Stimulated activated CD4-positive, alpha-beta T cell treated with anti-CD3 and anti-CD28 coated beads, Interleukin-15, amount 100 ng/mL, for 24 hours (primary cell): Measurements from ENCODE around the gene TAT.
"Not testable (repeated sequence)": the region's sequence is repeated elsewhere in the genome, so short reads cannot be mapped to it uniquely, and the experiment has no call there.

Experiments
- DNase-seq: peaks from one replicate; pipeline ENCODE4 v3.0.0-alpha.2; 2020

Gene TAT

DNA sequence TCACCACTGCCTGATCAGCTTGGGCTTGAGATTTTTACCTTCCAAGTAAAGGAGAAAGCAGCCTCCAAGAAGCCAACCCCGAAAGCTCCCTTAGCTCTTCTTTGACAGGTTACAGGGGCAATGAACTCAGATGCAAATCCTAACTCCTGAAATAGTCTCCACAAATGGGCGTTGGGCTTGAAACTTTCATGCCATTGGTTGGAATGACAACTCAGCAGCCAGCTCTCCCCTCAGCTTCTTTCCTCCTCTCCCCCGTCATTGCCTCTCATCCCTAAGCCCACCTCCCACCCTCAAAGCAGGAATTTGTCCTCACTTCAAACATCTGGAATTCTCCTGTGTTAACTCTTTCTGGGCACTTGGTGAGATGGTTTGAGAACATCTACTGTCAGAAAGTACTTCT, at the start of gene TAT:
TAT (minus strand) TSS at position 122 of the 400 bp plus-strand sequence. CDS start 677 bp downstream, outside the sequence.
- no peak for DNase-seq

DNA sequence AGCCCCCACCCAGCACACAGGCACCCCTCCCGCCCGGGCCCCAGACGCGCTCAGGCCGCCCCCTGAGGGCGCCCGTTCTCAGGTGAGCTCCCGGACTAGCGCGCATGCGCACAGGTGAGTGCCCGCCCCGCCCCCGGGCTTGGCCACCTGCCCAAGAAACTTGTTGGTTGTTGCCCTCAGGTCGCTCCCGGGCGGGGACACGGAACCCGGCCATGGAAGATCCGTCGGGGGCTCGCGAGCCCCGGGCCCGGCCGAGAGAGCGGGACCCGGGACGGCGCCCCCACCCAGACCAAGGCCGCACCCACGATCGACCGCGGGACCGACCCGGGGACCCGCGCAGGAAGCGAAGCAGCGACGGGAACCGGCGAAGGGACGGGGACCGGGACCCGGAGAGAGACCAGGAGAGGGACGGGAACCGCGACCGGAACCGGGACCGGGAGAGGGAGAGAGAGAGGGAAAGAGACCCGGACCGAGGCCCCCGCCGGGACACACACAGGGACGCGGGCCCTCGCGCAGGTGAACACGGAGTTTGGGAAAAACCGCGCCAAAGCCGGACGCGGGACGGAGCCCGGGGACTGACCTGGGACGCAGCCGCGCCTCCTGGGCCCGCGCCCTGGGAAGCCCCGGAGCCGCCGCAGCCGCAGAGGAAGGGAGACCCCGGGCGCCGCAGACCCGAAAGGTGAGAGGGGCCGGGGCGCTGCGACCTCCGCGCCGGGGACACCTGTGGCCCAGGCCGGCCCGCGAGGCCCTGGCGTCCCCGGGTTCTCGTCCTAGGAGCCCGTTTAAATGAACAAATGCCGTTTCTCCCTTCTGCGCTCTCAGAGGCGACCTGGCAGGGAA, 49.3 kb upstream of the TAT start, which contains the start of gene MARVELD3:
MARVELD3 (plus strand) TSS at position 167 of the 840 bp plus-strand sequence; CDS start at position 213, 46 bp downstream.
- DNase-seq = peak; percentile 29

DNA sequence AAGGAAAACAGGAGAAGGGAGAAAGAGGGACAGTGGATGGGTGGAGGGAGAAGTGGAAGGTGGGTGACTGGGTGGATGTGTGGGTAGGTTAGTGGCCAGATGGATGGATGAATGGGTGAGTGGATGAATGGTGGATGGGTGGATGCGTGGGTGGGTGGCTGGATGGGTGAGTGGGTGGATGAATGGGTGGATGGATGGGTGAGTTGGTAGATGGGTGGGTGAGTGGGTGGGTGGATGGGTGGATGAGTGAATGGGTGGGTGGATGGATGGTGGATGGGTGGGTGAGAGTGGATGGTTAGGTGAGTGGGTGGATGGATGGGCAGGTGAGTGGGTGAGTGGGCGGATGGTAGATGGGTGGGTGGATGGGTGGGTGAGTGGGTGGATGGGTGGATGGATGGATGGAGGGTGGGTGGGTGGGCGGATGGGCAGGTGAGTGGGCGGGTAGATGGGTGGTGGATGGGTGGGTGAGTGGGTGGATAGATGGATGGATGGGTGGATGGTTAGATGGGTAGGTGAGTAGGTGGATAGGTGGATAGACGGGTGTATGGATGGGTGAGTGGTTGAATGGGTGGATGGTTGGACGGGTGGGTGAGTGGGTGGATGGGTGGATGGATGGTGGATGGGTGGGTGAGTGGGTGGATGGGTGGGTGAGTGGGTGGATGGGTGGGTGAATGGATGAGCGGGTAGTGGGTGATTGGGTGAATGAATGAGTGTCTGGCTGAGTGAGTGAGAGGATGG, 48.4 kb upstream of the TAT start:
- no peak for DNase-seq

DNA sequence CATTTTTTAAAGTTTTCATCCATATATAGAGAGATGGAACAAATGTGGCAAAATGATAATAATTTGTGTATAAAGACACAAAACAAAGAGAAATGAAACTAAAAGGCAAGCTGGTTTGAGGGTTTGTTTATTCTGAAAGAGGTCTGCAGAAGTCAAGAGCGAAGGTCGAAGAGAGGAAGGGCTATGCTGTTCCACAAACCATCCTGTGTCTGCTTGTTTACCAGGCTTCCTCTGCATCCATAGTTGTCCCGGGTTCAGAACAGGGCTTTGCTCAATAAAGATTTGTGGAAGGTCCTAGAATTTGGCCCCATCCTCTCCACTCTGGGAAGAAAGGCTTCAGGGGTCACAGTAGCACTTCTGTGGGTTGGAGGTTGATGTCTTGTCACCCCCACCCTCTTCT, 46.7 kb upstream of the TAT start:
- DNase-seq = no peak

DNA sequence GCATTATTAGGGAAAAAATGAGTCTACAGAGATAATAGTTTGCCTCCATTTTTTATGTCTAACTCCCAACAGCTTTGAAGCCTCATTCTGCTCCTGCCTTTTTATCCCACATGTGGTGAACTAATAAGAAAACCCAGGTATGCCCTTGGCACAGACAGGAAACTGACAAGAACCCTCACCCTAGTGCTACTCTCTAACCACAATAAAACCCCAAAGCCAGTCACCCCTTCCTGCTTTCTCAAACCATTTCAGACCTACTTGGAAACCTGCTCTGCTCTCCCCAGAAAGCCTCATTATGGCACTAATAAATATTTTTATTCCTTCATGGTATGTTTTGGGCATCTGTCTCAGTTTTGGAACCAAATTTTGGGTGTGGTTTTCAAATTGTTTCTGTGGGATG, 45.2 kb upstream of the TAT start:
- no peak for DNase-seq

DNA sequence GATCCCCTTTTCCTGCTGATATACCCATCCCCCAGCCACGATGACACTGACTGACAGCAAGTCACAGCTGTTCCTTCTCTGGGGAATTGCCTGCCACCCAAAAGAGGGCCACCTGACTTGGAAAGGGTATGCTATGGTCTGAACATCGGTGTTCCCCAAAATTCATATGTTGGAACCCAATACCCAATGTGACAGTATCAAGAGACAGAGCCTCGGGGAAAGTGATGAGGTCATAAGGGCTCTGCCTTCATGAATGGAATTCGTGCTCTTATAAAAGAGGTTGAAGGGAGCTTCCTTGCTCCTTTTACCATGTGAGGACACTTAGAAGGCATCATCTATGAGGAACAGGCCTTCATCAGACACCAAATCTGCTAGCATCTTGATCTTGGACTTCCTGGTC, 41.5 kb upstream of the TAT start:
- DNase-seq = no peak

DNA sequence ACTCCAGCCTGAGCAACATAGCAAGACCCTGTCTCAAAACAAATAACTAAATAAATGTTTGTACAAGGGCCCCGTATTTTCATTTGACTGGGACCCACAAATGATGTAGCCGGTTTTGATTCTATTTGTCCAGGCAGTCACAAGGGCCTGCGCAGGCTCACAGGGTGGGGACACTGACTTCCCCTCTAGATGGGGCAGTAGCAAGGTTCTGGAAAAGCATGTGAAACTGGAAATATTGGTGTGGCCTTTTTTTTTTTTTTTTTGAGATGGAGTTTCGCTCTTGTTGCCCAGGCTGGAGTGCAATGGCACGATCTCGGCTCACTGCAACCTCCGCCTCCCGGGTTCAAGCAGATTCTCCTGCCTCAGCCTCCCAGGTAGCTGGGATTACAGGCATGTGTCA, 38.1 kb upstream of the TAT start:
- not testable (repeated sequence) for DNase-seq

DNA sequence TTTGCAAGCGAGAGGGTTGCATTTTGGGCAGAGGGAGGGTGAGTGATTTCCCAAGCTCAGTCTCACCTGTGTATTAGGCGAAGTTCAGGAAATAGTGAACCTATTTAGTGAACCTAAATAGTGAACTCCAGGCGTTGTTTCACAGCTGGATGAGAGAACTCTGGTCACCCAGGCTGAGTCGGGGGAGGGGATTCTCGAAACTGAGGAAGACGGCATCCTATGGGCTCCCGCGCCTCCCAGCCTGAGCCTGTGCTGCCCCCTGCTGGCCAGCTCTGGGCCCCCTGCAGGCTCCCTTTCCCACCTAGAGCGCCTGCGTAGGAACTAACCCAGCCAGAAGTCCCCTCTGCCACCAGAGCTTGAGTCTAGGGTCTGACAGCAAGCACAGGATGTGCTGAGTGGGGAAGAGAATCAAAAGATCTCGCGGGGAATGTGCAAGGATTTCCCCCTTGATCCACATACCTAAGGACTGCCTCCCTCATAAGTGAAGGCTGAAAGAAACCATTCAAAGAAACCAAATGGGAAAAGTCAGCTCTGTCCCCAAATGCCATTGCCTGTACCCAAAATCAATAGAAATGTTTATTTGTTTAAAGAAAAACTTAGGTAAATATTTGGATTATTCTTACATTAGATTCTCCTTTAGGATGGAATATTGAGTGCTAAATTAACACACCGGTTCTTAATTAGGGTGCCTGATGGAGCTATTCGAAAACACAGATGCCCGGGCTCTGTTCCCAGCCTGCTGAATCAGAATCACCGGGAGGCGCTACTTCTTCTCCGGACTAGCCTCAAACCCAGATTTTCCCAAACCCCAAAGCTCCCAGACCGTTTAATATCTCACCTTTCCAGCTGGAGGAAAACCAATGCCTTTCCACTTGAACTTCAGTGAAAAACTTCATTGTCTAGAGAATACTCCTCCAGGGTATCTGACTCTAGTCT, 34.3 kb upstream of the TAT start:
- DNase-seq = peak; percentile 87

DNA sequence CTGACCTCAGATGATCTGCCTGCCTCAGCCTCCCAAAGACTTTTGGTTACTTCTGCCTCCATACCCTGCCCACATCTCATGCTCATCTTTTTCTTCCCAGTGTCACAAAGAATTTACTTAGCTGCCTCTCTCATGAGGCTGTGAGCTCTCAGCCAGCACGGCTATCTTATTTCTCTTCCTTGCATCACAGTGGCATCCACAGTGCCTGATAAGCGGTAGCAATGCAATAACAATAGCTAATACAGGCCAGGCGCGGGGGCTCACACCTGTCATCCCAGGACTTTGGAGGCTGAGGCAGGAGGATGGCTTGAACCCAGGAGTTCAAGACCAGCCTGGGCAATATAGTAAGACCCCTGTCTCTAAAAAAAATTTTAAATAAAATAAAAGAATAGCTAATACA, 33.6 kb upstream of the TAT start:
- no peak for DNase-seq

DNA sequence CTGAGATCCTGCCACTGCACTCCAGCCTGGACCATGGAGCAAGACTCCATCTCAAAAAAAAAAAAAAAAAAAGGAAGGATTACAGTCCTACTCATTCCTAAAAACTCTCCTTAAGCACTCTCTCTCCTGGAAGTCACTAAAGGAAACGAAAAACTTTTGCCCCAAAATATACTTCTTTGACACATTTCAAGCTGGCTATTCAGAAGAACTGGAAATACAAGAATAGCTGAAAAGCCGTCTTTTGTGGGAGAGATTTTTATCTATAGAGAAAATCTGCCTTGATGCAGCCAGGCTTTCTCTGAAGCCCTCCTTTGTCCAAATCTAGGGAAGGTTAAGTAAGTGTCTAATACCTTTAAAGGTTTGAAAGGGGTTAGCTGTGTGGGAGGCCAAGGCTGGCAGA, 32.2 kb upstream of the TAT start:
- no peak for DNase-seq

DNA sequence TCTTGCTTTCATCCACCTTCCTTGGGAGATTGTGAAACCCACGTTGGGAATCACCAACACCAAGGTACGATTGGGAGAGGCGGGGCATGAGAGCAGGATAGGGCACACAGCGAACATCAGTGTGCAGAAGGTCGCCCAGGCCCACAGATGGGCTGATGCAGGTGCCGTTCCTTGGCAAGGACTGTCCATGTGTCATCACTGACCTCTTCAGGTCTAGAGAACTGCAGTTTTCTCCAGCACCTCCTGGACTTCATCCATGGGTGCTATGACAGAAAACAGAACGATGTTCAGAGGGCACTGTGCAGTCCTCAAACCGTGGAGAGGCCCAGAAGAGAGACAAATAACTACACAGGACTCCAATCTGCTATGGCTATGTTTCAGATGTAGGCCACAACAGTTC, 23.9 kb upstream of the TAT start:
- no peak for DNase-seq

DNA sequence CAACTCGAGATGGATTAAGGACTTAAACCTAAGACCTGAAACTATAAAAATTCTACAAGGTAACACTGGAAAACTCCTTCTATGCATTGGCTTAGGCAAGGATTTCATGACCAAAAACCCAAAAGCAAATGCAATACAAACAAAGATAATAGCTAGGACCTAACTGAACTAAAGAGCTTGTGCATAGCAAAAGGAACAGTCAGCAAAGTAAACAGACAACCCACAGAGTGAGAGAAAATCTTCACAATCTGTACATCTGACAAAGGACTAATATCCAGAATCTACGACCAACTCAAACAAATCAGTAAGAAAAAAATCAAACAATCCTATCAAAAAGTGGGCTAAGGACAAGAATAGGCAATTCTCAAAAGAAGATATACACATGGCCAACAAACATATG, 21.5 kb upstream of the TAT start:
- DNase-seq = not testable (repeated sequence)

DNA sequence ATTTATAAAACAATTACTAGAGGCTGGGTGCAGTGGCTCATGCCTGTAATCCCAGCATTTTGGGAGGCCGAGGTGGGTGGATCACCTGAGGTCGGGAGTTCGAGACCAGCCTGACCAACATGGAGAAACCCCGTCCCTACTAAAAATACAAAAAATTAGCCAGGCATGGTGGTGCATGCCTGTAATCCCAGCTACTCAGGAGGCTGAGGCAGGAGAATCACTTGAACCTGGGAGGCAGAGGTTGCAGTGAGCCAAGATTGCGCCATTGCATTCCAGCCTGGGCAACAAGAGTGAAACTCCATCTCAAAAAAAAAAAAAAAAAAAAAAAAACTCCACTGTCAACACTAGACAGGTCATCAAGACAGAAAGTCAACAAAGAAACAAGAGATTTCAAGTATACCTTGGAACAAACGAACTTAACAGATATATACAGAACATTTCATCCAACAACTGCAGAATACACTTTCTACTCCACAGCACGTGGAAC, 18.5 kb upstream of the TAT start:
- not testable (repeated sequence) for DNase-seq

DNA sequence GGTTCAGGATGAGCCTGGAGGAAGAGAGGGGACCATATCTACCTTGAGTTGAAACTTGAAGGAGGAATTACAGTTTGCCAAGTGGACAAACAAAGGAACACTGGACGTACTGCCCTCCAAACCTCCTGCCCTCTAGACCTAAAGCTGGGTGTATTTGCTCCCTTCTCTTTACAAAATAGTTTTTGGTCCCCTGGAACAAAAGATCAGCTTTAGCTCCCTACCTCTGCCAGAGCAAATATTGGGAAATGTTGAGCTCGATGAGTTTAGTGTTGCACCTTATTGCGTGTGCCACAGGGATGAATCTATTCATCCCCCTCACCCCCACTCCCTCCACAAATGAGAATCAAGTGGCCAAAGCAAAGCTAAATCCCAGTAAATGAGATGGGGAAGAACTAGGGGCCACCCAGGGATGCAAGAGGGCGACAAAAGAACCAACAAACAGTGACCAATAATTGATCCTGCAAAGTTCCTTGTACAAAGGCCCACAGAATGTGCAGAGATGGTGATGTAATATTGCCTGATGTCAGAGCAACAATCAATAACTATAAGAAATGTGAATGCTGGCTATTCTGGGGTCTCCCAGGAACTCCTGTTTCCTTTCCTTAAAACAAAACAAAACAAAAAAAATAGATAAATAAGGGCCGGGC, 17.2 kb upstream of the TAT start:
- DNase-seq = no peak

DNA sequence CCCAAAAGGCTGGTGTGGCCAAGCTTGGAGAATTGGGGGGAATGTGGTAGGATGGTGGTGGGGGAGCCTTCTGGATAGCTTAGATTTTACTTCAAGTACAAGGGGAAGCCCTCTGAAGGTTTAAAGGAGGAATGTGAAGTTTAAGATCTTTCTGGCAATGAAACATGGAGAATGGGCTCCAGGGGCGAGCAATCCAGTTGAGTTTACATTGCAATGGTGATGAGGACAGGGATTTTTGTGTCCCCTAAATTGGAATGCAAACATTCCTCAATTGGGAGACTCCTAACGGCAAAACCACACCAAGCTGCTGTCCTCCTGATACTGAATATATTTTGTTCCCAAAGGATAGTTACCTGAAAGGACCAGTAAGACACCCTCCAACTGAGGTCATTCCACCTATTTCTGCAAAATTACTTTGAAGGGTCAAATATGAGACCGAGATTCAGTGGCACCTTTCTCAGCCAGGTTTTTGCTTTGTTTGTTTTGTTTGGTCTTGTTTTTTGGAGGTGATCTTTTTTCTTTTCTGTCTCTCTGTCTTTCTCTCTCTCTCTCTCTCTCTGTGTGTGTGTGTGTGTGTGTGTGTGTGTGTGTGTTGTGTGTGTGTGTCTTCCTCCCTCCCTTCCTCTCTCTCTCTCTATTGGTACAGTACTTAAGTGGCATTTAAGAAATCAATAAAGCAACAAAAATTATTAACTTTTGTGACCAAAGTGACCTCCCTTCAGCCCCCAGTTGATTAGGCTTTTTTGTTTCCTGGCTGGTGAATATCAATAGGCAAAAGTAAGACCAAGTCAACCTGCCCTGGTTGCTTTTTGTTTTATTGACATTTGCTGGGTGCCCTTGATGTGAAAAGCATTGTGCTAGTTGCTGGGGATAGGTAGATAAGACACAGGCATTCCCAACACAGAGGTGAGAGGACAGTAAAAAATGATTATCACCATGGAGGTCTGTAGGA, 16.4 kb upstream of the TAT start:
- no peak for DNase-seq

DNA sequence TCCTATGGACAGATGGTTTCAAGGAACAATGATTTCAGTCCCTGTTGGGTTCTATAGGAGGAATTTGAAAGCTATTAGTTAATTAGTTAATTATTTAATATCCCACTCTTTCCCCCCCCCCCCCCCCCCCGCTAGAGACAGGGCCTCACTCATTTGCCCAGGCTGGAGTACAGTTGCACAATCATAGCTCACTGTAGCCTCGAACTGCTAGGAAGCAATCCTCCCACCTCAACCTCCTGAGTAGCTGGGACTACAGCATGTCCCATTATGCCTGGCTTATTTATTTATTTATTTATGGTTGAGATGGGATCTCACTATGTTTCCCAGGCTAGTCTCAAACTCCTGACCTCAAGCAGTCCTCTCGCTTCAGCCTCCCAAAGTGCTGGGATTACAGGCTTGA, 15.0 kb upstream of the TAT start:
- DNase-seq = no peak

DNA sequence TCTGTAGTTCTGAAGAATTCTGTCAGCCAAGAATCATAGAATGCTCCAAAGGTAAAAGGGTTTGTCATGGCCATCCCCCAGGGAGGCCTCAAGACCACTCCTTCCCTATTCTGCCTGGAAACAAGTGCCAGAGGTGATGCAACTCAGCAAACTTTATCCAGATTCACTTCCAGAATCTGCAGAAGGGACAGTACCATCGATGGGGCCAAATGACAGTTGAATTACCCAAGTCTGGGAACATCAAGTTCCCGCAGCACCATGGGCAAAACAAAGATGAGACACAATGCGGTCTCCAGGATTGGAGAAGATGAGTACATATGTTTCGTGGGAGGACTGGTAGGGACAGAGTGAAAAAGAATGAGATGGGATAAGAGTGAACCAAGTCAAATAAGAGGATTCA, 13.7 kb upstream of the TAT start:
- DNase-seq = no peak

DNA sequence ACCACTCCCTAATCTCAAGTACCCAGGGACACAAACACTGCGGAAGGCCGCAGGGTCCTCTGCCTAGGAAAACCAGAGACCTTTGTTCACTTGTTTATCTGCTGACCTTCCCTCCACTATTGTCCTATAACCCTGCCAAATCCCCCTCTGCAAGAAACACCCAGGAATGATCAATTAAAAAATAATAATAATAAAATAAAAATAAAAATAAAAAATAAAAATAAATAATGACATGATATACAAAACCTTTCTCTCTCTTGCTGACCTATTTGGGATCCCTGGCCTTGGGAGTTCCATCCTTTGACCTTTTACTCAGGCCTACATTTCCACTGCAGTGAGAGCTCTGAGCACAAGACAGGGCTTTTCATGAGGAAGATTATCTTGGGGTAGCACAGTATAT, 13.2 kb upstream of the TAT start:
- DNase-seq = not testable (repeated sequence)

DNA sequence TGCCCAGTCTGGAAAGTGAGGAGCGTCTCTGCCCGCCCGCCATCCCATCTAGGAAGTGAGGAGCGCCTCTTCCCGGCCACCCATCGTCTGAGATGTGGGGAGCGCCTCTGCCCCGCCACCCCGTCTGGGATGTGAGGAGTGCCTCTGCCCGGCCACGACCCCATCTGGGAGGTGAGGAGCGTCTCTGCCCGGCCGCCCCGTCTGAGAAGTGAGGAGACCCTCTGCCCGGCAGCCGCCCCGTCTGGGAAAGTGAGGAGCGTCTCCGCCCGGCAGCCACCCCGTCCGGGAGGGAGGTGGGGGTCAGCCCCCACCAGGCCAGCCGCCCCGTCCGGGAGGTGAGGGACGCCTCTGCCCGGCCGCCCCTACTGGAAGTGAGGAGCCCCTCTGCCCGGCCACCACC, 12.4 kb upstream of the TAT start:
- DNase-seq = not testable (repeated sequence)

DNA sequence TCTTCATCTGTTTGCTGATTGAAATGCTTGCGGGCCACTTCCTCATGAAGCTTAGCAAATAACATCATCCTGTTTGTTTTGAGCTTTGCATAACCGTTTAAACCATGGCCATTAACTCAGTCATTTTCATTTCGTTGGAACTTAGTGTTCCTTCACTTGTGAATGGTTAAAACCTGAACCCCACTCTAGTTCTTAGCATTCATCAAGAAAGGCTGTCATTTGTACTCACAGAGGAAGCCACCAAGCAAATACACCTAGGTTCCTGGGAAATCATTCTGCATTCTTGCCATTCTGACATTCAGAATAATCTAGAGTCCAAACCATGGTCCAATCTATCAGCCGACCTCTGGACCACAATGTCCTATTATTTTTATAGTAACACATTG, 8.4 kb upstream of the TAT start:
- no peak for DNase-seq
